Central memory CD8-positive, alpha-beta T cell (primary cell): ENCODE results near the gene PDK3.

Experiments used
- ATAC-seq: fragments of 150-1000 bp; cut with Tn5 transposase; replicated peaks from 2 replicates; pipeline ENCODE4 v1.10.0; 2022; ENCODE audit warnings: mild to moderate bottlenecking, moderate FRiP score, moderate number of reproducible peaks; ENCODE audit not compliant: poor library complexity, severe bottlenecking; ENCODE audit errors: extremely low read depth
- DNase-seq, 2 donors: peaks; one replicate each; pipeline ENCODE4 v3.0.0; 2021; ENCODE audit warnings: low spot score in 2 of 2
- H3K27ac Mint-ChIP-seq: one replicate; pipeline ENCODE4 v1.8.0; 2022; ENCODE audit warnings: low read depth, mild to moderate bottlenecking, moderate library complexity, mixed read lengths
- H3K27me3 Mint-ChIP-seq: one replicate; pipeline ENCODE4 v1.8.0; 2022; ENCODE audit warnings: mixed read lengths
- H3K36me3 Mint-ChIP-seq: one replicate; pipeline ENCODE4 v1.8.0; 2022; ENCODE audit warnings: mild to moderate bottlenecking, moderate library complexity, mixed read lengths; ENCODE audit not compliant: insufficient read depth
- H3K4me1 Mint-ChIP-seq: one replicate; pipeline ENCODE4 v1.8.0; 2022; ENCODE audit warnings: mixed read lengths
- H3K4me3 Mint-ChIP-seq: one replicate; pipeline ENCODE4 v1.8.0; 2022; ENCODE audit warnings: mild to moderate bottlenecking, moderate library complexity, mixed read lengths
- H3K9me3 Mint-ChIP-seq: one replicate; pipeline ENCODE4 v1.8.0; 2022; ENCODE audit warnings: mixed read lengths

The PDK3 gene

GRCh38 chrX:24463077-24463476 lies 2.0 kb upstream of the PDK3 start:
- H3K4me1 Mint-ChIP-seq, result peaks cover 18% of the 10 kb centered on the region

GRCh38 chrX:24464498-24464835 lies 619 bp upstream of the PDK3 start:
- peaks cover 23% of the 10 kb centered on the region for H3K4me1 Mint-ChIP-seq
- no peaks in the 10 kb centered on the region for H3K9me3 Mint-ChIP-seq
- peak overlapping the region; percentile 82 for H3K4me3 Mint-ChIP-seq
- peak overlapping the region; percentile 72 for H3K27ac Mint-ChIP-seq
- H3K36me3 Mint-ChIP-seq, result no peaks in the 10 kb centered on the region
- H3K27me3 Mint-ChIP-seq, result no peaks in the 10 kb centered on the region
- no peak for ATAC-seq
- no peak for DNase-seq

More at GRCh38 chrX:24463077-24463476, 2.0 kb upstream of the PDK3 start:
- Mint-ChIP-seq H3K27ac (no peak overlapping the region), H3K4me3 (no peak overlapping the region), H3K27me3 (peaks cover 8% of the 10 kb centered on the region), H3K36me3 (no peaks in the 10 kb centered on the region), H3K9me3 (no peaks in the 10 kb centered on the region)
- DNase-seq (no peak), ATAC-seq (no peak)

GRCh38 chrX:24465532-24465865 lies 413 bp downstream of the PDK3 start:
- ATAC-seq (peak; percentile 21), DNase-seq (no peak)
- H3K27ac Mint-ChIP-seq, result peak overlapping the region; percentile 72
- peaks cover 2% of the 10 kb centered on the region for H3K36me3 Mint-ChIP-seq
- H3K4me3 Mint-ChIP-seq, result peak overlapping the region; percentile 82
- H3K27me3 Mint-ChIP-seq, result no peaks in the 10 kb centered on the region
- no peaks in the 10 kb centered on the region for H3K9me3 Mint-ChIP-seq
- H3K4me1 Mint-ChIP-seq, result peaks cover 23% of the 10 kb centered on the region

- H3K27me3 Mint-ChIP-seq, result no peaks in the 10 kb centered on the region
- DNase-seq (no peak), ATAC-seq (no peak)
- peaks cover 28% of the 10 kb centered on the region for H3K4me1 Mint-ChIP-seq
- H3K4me3 Mint-ChIP-seq, result peak overlapping the region; percentile 82
- peak overlapping the region; percentile 72 for H3K27ac Mint-ChIP-seq
- H3K36me3 Mint-ChIP-seq, result peaks cover 7% of the 10 kb centered on the region
- no peaks in the 10 kb centered on the region for H3K9me3 Mint-ChIP-seq
These were observed 939 bp downstream of the PDK3 start for GRCh38 chrX:24466025-24466424.

- no peak for DNase-seq
- peaks cover 38% of the 10 kb centered on the region for H3K4me1 Mint-ChIP-seq
- H3K27me3 Mint-ChIP-seq, result no peaks in the 10 kb centered on the region
- H3K9me3 Mint-ChIP-seq, result no peaks in the 10 kb centered on the region
- no peak for ATAC-seq
- peaks cover 7% of the 10 kb centered on the region for H3K36me3 Mint-ChIP-seq
- H3K4me3 Mint-ChIP-seq, result no peak overlapping the region
- H3K27ac Mint-ChIP-seq, result no peak overlapping the region
These were observed 3.2 kb downstream of the PDK3 start for GRCh38 chrX:24468245-24468644.

- Mint-ChIP-seq H3K4me3 (no peak overlapping the region), H3K27ac (no peak overlapping the region), H3K4me1 (peaks cover 36% of the 10 kb centered on the region), H3K27me3 (no peaks in the 10 kb centered on the region), H3K36me3 (peaks cover 7% of the 10 kb centered on the region), H3K9me3 (no peaks in the 10 kb centered on the region)
- DNase-seq (no peak), ATAC-seq (no peak)
These were observed 6.7 kb downstream of the PDK3 start for GRCh38 chrX:24471808-24472207.

- Mint-ChIP-seq H3K36me3 (peaks cover 12% of the 10 kb centered on the region), H3K9me3 (no peaks in the 10 kb centered on the region), H3K27me3 (no peaks in the 10 kb centered on the region), H3K27ac (peak overlapping the region; percentile 61), H3K4me1 (peaks cover 33% of the 10 kb centered on the region), H3K4me3 (no peak overlapping the region)
- ATAC-seq, result no peak
- DNase-seq, result no peak
These were observed 10.4 kb downstream of the PDK3 start for GRCh38 chrX:24475480-24475879.

GRCh38 chrX:24478509-24478908 lies 13.4 kb downstream of the PDK3 start:
- H3K27me3 Mint-ChIP-seq, result no peaks in the 10 kb centered on the region
- H3K27ac Mint-ChIP-seq, result peak overlapping the region; percentile 93
- peak overlapping the region; percentile 65 for H3K4me3 Mint-ChIP-seq
- peaks cover 25% of the 10 kb centered on the region for H3K4me1 Mint-ChIP-seq
- no peak for DNase-seq
- no peak for ATAC-seq
- H3K9me3 Mint-ChIP-seq, result no peaks in the 10 kb centered on the region
- peaks cover 8% of the 10 kb centered on the region for H3K36me3 Mint-ChIP-seq

- ATAC-seq, result peak; percentile 96
- peak; percentile 33 to 71 for DNase-seq
- peak overlapping the region; percentile 65 for H3K4me3 Mint-ChIP-seq
- peaks cover 8% of the 10 kb centered on the region for H3K36me3 Mint-ChIP-seq
- peak overlapping the region; percentile 93 for H3K27ac Mint-ChIP-seq
- peaks cover 23% of the 10 kb centered on the region for H3K4me1 Mint-ChIP-seq
- no peaks in the 10 kb centered on the region for H3K27me3 Mint-ChIP-seq
- H3K9me3 Mint-ChIP-seq, result no peaks in the 10 kb centered on the region
These were observed 14.8 kb downstream of the PDK3 start for GRCh38 chrX:24479924-24480323.

- H3K27me3 Mint-ChIP-seq, result no peaks in the 10 kb centered on the region
- H3K9me3 Mint-ChIP-seq, result no peaks in the 10 kb centered on the region
- ATAC-seq (peak; percentile 44), DNase-seq (no peak)
- H3K27ac Mint-ChIP-seq, result peak overlapping the region; percentile 93
- H3K36me3 Mint-ChIP-seq, result peaks cover 8% of the 10 kb centered on the region
- peaks cover 18% of the 10 kb centered on the region for H3K4me1 Mint-ChIP-seq
- peak overlapping the region; percentile 65 for H3K4me3 Mint-ChIP-seq
These were observed 15.3 kb downstream of the PDK3 start for GRCh38 chrX:24480400-24480865.

- no peak overlapping the region for H3K27ac Mint-ChIP-seq
- no peak for ATAC-seq
- peaks cover 15% of the 10 kb centered on the region for H3K4me1 Mint-ChIP-seq
These were observed 17.8 kb downstream of the PDK3 start for GRCh38 chrX:24482823-24483415.

GRCh38 chrX:24483596-24483995 lies 18.5 kb downstream of the PDK3 start:
- ATAC-seq (no peak), DNase-seq (no peak)
- Mint-ChIP-seq H3K36me3 (peaks cover 8% of the 10 kb centered on the region), H3K4me3 (no peak overlapping the region), H3K27ac (no peak overlapping the region), H3K9me3 (no peaks in the 10 kb centered on the region), H3K27me3 (no peaks in the 10 kb centered on the region), H3K4me1 (peaks cover 13% of the 10 kb centered on the region)

More at GRCh38 chrX:24482823-24483415, 17.8 kb downstream of the PDK3 start:
- H3K4me3 Mint-ChIP-seq, result no peak overlapping the region
- H3K27me3 Mint-ChIP-seq, result no peaks in the 10 kb centered on the region
- DNase-seq, result no peak
- peaks cover 8% of the 10 kb centered on the region for H3K36me3 Mint-ChIP-seq
- H3K9me3 Mint-ChIP-seq, result no peaks in the 10 kb centered on the region

GRCh38 chrX:24485323-24485722 lies 20.2 kb downstream of the PDK3 start:
- no peak overlapping the region for H3K4me3 Mint-ChIP-seq
- peaks cover 6% of the 10 kb centered on the region for H3K4me1 Mint-ChIP-seq
- H3K9me3 Mint-ChIP-seq, result no peaks in the 10 kb centered on the region
- ATAC-seq (no peak), DNase-seq (no peak)
- H3K27ac Mint-ChIP-seq, result peak overlapping the region; percentile 71
- no peaks in the 10 kb centered on the region for H3K27me3 Mint-ChIP-seq
- peaks cover 1% of the 10 kb centered on the region for H3K36me3 Mint-ChIP-seq
